ENCODE results near the gene TLR2.

Gene TLR2

GRCh38 chr4:153684182-153684970 lies at the start of gene TLR2:
Gene TLR2, plus strand, starts transcription at chr4:153684280. Its CDS starts 18,628 bp downstream, at chr4:153702908.
- no peak for DNase-seq

- no peak for DNase-seq
Measured at GRCh38 chr4:153634738-153635353, 49.2 kb upstream of the TLR2 start.

- DNase-seq: no peak
Measured at GRCh38 chr4:153635846-153636245, 48.2 kb upstream of the TLR2 start.

GRCh38 chr4:153637201-153637600 lies 46.9 kb upstream of the TLR2 start:
- DNase-seq: no peak

- DNase-seq: no peak
Measured at GRCh38 chr4:153638011-153638410, 46.1 kb upstream of the TLR2 start.

- DNase-seq: no peak
Measured at GRCh38 chr4:153638999-153639398, 45.1 kb upstream of the TLR2 start.

- DNase-seq: no peak
Measured at GRCh38 chr4:153639833-153640802, 44.0 kb upstream of the TLR2 start.

- no peak for DNase-seq
Measured at GRCh38 chr4:153641532-153641931, 42.5 kb upstream of the TLR2 start.

- DNase-seq: no peak
Measured at GRCh38 chr4:153643406-153644383, 40.4 kb upstream of the TLR2 start.

- no peak for DNase-seq
Measured at GRCh38 chr4:153645183-153645582, 38.9 kb upstream of the TLR2 start.

GRCh38 chr4:153646261-153646660 lies 37.8 kb upstream of the TLR2 start:
- DNase-seq: no peak

- DNase-seq: no peak
Measured at GRCh38 chr4:153646978-153647377, 37.1 kb upstream of the TLR2 start.

- DNase-seq: no peak
Measured at GRCh38 chr4:153647975-153648374, 36.1 kb upstream of the TLR2 start.

GRCh38 chr4:153649572-153649991 lies 34.5 kb upstream of the TLR2 start:
- no peak for DNase-seq

GRCh38 chr4:153651116-153651515 lies 33.0 kb upstream of the TLR2 start:
- no peak for DNase-seq

- DNase-seq: no peak
Measured at GRCh38 chr4:153651587-153651986, 32.5 kb upstream of the TLR2 start.

GRCh38 chr4:153652051-153652784 lies 31.9 kb upstream of the TLR2 start:
- DNase-seq: no peak

- no peak for DNase-seq
Measured at GRCh38 chr4:153655002-153655541, 29.0 kb upstream of the TLR2 start.

GRCh38 chr4:153655928-153656327 lies 28.2 kb upstream of the TLR2 start:
- DNase-seq: no peak

GRCh38 chr4:153661215-153661822 lies 22.8 kb upstream of the TLR2 start:
- no peak for DNase-seq

- no peak for DNase-seq
Measured at GRCh38 chr4:153661908-153662307, 22.2 kb upstream of the TLR2 start.
